H9 (cell line): ENCODE results near the gene RLBP1. TPM values are rescaled to one million over a fixed set of nuclear protein-coding genes. Genes with fewer than 3 reads are reported as not detected.

ENCODE experiments used
- DNase-seq: peaks from one replicate; pipeline ENCODE4 v3.0.0-alpha.2; 2017
- H2AFZ ChIP-seq: one replicate; pipeline ENCODE4 v1.6.1; 2013; ENCODE audit warnings: mild to moderate bottlenecking, low read length, control low read depth, moderate library complexity
- H2AK5ac ChIP-seq: 2 replicates; pipeline ENCODE4 v1.6.1; 2013; ENCODE audit warnings: low read length, control low read depth, mixed read lengths; ENCODE audit not compliant: insufficient read length
- H2BK120ac ChIP-seq: one replicate; pipeline ENCODE4 v1.6.1; 2013; ENCODE audit warnings: low read depth, mild to moderate bottlenecking, low read length, control low read depth, inconsistent platforms; ENCODE audit not compliant: poor library complexity, severe bottlenecking
- H2BK12ac ChIP-seq: 2 replicates; pipeline ENCODE4 v1.6.1; 2013; ENCODE audit warnings: low read length, control low read depth, mixed read lengths, low read depth; ENCODE audit not compliant: insufficient read length
- H2BK15ac ChIP-seq: 2 replicates; pipeline ENCODE4 v1.6.1; 2013; ENCODE audit warnings: low read depth, low read length, control low read depth
- H2BK20ac ChIP-seq: one replicate; pipeline ENCODE4 v1.6.1; 2013; ENCODE audit warnings: low read depth, mild to moderate bottlenecking, low read length, control low read depth, inconsistent platforms; ENCODE audit not compliant: poor library complexity, severe bottlenecking
- H2BK5ac ChIP-seq: 2 replicates; pipeline ENCODE4 v1.6.1; 2013; ENCODE audit warnings: low read length, control low read depth, mixed read lengths; ENCODE audit not compliant: insufficient read length
- H3K14ac ChIP-seq: 2 replicates; pipeline ENCODE4 v1.6.1; 2013; ENCODE audit warnings: low read length, control low read depth; ENCODE audit not compliant: insufficient read depth
- H3K18ac ChIP-seq: 2 replicates; pipeline ENCODE4 v1.6.1; 2013; ENCODE audit warnings: low read depth, mild to moderate bottlenecking, mixed read lengths, low read length, control low read depth; ENCODE audit not compliant: insufficient read length
- H3K23ac ChIP-seq: 2 replicates; pipeline ENCODE4 v1.6.1; 2013; ENCODE audit warnings: low read length, control low read depth, mixed read lengths, low read depth; ENCODE audit not compliant: insufficient read length
- H3K23me2 ChIP-seq: 2 replicates; pipeline ENCODE4 v1.6.1; 2013; ENCODE audit warnings: low read depth, mild to moderate bottlenecking, mixed read lengths, low read length, control low read depth; ENCODE audit not compliant: insufficient read length, poor library complexity, severe bottlenecking
- H3K27ac ChIP-seq: 2 replicates; pipeline ENCODE4 v1.5.1; 2013; ENCODE audit warnings: low read length, control low read depth, mixed read lengths, low read depth; ENCODE audit not compliant: insufficient read length
- H3K27me3 ChIP-seq: 2 replicates; pipeline ENCODE4 v1.6.1; 2013; ENCODE audit warnings: low read length, control low read depth, inconsistent platforms; ENCODE audit not compliant: insufficient read depth
- H3K4ac ChIP-seq: 2 replicates; pipeline ENCODE4 v1.6.1; 2013; ENCODE audit warnings: low read depth, mild to moderate bottlenecking, control low read depth, inconsistent platforms, low read length, moderate library complexity
- H3K4me1 ChIP-seq: 2 replicates; pipeline ENCODE4 v1.6.1; 2013; ENCODE audit warnings: low read length, control low read depth, inconsistent platforms; ENCODE audit not compliant: insufficient read depth
- H3K4me2 ChIP-seq: 2 replicates; pipeline ENCODE4 v1.6.1; 2013; ENCODE audit warnings: low read length, control low read depth, mixed read lengths; ENCODE audit not compliant: insufficient read length, insufficient read depth
- H3K56ac ChIP-seq: 2 replicates; pipeline ENCODE4 v1.6.1; 2013; ENCODE audit warnings: low read depth, mild to moderate bottlenecking, mixed read lengths, low read length, control low read depth; ENCODE audit not compliant: insufficient read length
- H3K79me1 ChIP-seq: 2 replicates; pipeline ENCODE4 v1.6.1; 2013; ENCODE audit warnings: low read depth, mild to moderate bottlenecking, moderate library complexity, low read length, control low read depth, inconsistent platforms; ENCODE audit not compliant: insufficient read depth, poor library complexity, severe bottlenecking
- H3K79me2 ChIP-seq: 2 replicates; pipeline ENCODE4 v1.6.1; 2013; ENCODE audit warnings: low read length, control low read depth, inconsistent platforms; ENCODE audit not compliant: insufficient read depth
- H3K9ac ChIP-seq: 2 replicates; pipeline ENCODE4 v1.6.1; 2013; ENCODE audit warnings: low read length, control low read depth, mixed read lengths; ENCODE audit not compliant: insufficient read length; ENCODE audit errors: extremely low read depth
- H3K9me3 ChIP-seq: one replicate; pipeline ENCODE4 v1.6.1; 2013; ENCODE audit warnings: low read depth, low read length, inconsistent platforms; ENCODE audit not compliant: control insufficient read depth
- H3T11ph ChIP-seq: one replicate; pipeline ENCODE4 v1.6.1; 2013; ENCODE audit warnings: mild to moderate bottlenecking, low read length, control low read depth, inconsistent platforms
- H4K20me1 ChIP-seq: one replicate; pipeline ENCODE4 v1.6.1; 2013; ENCODE audit not compliant: control insufficient read depth, insufficient read length, insufficient read depth
- H4K5ac ChIP-seq: 2 replicates; pipeline ENCODE4 v1.6.1; 2013; ENCODE audit warnings: low read depth, mild to moderate bottlenecking, mixed read lengths, low read length, control low read depth; ENCODE audit not compliant: insufficient read length
- H4K8ac ChIP-seq: replicated peaks from 2 replicates; pipeline ENCODE4 v1.6.1; 2013; ENCODE audit warnings: low read length, control low read depth, mixed read lengths, low read depth; ENCODE audit not compliant: insufficient read length
- H4K91ac ChIP-seq: 2 replicates; pipeline ENCODE4 v1.6.1; 2013; ENCODE audit warnings: low read depth, mild to moderate bottlenecking, moderate library complexity, mixed read lengths, low read length, control low read depth; ENCODE audit not compliant: insufficient read length
- H3K27ac Mint-ChIP-seq, 3 experiments: 2 replicates in 2 of 3; 3 replicates in 1 of 3; pipeline ENCODE4 v1.8.0; 2020 to 2021; ENCODE audit warnings: mixed read lengths in 3 of 3, mild to moderate bottlenecking in 1 of 3, moderate library complexity in 1 of 3
- H3K27me3 Mint-ChIP-seq: 2 replicates; pipeline ENCODE4 v1.8.0; 2021; ENCODE audit warnings: low read depth, mild to moderate bottlenecking, moderate library complexity, mixed read lengths
- H3K36me3 Mint-ChIP-seq, 3 experiments: 2 replicates in 2 of 3; 3 replicates in 1 of 3; pipeline ENCODE4 v1.8.0; 2020 to 2021; ENCODE audit warnings: low read depth in 3 of 3, mixed read lengths in 3 of 3; ENCODE audit not compliant: insufficient read depth in 1 of 3
- H3K4me1 Mint-ChIP-seq, 2 experiments: 2 replicates each; pipeline ENCODE4 v1.8.0; 2020; ENCODE audit warnings: mixed read lengths in 2 of 2
- H3K4me3 Mint-ChIP-seq, 2 experiments: 2 replicates in 1 of 2; 3 replicates in 1 of 2; pipeline ENCODE4 v1.8.0; 2020 to 2021; ENCODE audit warnings: mild to moderate bottlenecking in 2 of 2, mixed read lengths in 2 of 2, moderate library complexity in 1 of 2
- H3K9me3 Mint-ChIP-seq, 2 experiments: 2 replicates in 1 of 2; 3 replicates in 1 of 2; pipeline ENCODE4 v1.8.0; 2020; ENCODE audit warnings: mild to moderate bottlenecking in 2 of 2, mixed read lengths in 2 of 2, moderate library complexity in 1 of 2
- total RNA-seq: library from RNA; stranded (reverse); gene quantifications from 2 replicates; pipeline ENCODE4 v1.2.1, GENCODE V29; 2021
- TF ChIP-seq, protein P1 (sequence below): fragments of 200-600 bp; sonication (generic); conservative IDR thresholded peaks from 3 replicates; pipeline ENCODE4 v1.8.0; 2021; ENCODE audit warnings: antibody characterized with exemption, mild to moderate bottlenecking

RLBP1 gene
- total RNA-seq, 1 experiment from 2014 or later = not detected

DNA sequence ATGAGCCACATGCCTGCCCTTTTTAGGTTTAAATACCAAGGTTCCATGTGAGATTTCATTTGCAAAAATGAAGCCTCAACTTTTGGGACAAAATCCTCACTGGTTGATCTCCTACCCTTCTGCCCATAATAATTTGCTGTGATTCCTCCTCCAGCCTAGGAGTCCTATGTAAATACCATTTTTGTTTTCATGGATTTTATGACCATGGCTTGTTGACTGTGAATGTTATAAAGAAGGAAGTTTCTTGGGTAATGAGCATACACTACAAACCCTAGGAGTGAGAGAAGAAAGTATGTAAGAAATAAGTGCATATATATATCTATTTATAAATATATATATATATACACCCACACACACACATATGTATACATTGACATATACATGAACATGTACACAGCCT lies 13.1 kb downstream of the RLBP1 start:
- no peak overlapping the region for H3K4me3 Mint-ChIP-seq
- no peaks in the 10 kb centered on the region; the same call in 1 of the 2 replicates for H3K27me3 Mint-ChIP-seq
- Histone ChIP-seq H2AK5ac (no peak overlapping the region), H4K91ac (no peak overlapping the region), H2BK20ac (no peak overlapping the region), H3K18ac (no peak overlapping the region), H3K79me1 (no peaks in the 10 kb centered on the region), H3K9ac (no peak overlapping the region), H2BK15ac (no peak overlapping the region), H2BK5ac (no peak overlapping the region), H2BK120ac (no peak overlapping the region), H3K4me1 (no peaks in the 10 kb centered on the region), H3K4ac (no peak overlapping the region), H3K56ac (no peak overlapping the region), H3K14ac (no peak overlapping the region), H2BK12ac (no peak overlapping the region), H4K20me1 (no peaks in the 10 kb centered on the region), H3K23me2 (no peaks in the 10 kb centered on the region), H4K5ac (no peak overlapping the region), H3K23ac (no peak overlapping the region), H3K27me3 (no peaks in the 10 kb centered on the region), H2AFZ (no peak overlapping the region), H3K4me2 (no peak overlapping the region), H3K79me2 (no peaks in the 10 kb centered on the region), H3K27ac (no peak overlapping the region), H4K8ac (no peak overlapping the region), H3T11ph (no peak overlapping the region), H3K9me3 (no peaks in the 10 kb centered on the region)
- H3K9me3 Mint-ChIP-seq = no peaks in the 10 kb centered on the region
- no peaks in the 10 kb centered on the region for H3K36me3 Mint-ChIP-seq
- no peak overlapping the region for H3K27ac Mint-ChIP-seq
- peaks cover 2 to 6% of the 10 kb centered on the region in 2 experiments for H3K4me1 Mint-ChIP-seq
- TF ChIP-seq, protein P1, sequence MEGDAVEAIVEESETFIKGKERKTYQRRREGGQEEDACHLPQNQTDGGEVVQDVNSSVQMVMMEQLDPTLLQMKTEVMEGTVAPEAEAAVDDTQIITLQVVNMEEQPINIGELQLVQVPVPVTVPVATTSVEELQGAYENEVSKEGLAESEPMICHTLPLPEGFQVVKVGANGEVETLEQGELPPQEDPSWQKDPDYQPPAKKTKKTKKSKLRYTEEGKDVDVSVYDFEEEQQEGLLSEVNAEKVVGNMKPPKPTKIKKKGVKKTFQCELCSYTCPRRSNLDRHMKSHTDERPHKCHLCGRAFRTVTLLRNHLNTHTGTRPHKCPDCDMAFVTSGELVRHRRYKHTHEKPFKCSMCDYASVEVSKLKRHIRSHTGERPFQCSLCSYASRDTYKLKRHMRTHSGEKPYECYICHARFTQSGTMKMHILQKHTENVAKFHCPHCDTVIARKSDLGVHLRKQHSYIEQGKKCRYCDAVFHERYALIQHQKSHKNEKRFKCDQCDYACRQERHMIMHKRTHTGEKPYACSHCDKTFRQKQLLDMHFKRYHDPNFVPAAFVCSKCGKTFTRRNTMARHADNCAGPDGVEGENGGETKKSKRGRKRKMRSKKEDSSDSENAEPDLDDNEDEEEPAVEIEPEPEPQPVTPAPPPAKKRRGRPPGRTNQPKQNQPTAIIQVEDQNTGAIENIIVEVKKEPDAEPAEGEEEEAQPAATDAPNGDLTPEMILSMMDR = no peak
- DNase-seq = no peak
